ENCODE measurements around the gene CNTROB. TPM values are rescaled to one million over a fixed set of nuclear protein-coding genes. Genes with fewer than 3 reads are reported as not detected.

Gene CNTROB
- total and polyA plus RNA-seq, 2 of the 4 experiments (the other 2 are of a cell fraction): 12.7 to 26.4 TPM

DNA sequence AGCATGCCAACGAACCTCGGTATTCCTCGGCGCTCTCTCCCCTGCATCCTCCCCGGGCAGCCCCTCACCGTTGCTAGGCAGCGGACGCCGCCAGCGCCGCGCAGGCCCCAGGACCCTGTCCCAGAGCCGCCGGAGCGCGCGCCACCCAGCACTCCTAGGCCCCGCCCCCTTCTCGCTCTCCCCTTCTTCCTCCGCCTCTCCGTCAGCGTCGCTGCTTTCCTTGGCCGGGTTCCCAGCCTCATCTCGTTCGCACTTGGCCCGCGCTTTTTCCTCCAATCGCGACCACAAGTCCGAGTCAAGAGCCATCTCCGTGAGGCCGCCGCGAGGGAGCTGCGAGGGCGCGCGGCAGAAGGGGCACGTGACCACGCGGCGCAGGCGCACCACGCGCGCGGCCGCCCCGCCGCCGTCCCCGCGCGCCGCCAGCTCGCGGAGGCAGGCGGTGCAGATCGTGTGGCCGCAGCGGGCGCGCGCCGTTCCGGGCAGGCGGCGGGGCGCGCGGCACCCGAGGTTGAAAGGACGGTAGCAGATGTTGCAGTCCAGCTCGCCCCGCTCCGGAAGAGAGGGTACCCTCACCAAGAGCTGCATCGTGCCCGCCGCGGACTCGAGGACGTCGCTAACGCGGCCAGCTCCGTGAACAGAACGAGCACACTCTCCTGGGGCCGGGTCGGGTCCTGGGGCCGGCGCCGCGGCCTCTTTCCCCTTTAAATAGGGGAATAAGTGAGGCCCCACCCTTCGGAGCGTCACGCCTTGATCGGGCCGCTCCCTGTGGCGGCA lies 16.2 kb upstream of the CNTROB start, which contains the start of gene RNF227 (continued):
- peak; percentile 20; the same call in 1 of the 2 replicates for TF ChIP-seq MXI1 (IDR thresholded peaks at IDR 0.05; ENCODE audit: borderline replicate concordance, low read depth, low read length)
- no peak for TF ChIP-seq CEBPB (IDR thresholded peaks at IDR 0.05; ENCODE audit: low read depth, low read length)
- no peak for TF ChIP-seq MAFK (IDR thresholded peaks at IDR 0.05; ENCODE audit: low read depth, low read length)

DNA sequence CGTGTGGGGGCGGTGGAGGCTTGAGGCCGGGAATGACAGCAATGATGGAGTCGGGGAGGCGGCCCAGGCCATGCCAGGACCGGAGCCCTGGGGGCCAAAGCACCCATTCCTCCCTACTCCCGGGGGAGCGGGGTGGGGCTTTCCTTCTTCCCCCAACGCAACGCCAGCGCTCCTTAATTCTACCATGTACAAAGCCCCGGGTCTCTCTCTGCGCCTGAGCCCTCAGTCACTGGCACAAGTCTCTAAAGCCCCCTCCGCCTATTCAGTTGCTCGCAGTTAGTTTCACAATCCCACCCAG lies 15.7 kb upstream of the CNTROB start:
- H3K36me3 ChIP-seq (ENCODE audit: control insufficient read depth, insufficient read depth, low read length): peaks cover 11% of the 10 kb centered on the region
- no peak for DNase-seq
- peak overlapping the region; percentile 16; the same call in 1 of the 2 replicates for H3K18ac ChIP-seq (ENCODE audit: low read depth, low read length)
- peak overlapping the region; percentile 49; the same call in 1 of the 2 replicates for H3K23ac ChIP-seq (ENCODE audit: low read depth, low read length)
- H2BK120ac ChIP-seq (ENCODE audit: low read depth, low read length): peak overlapping the region; percentile 28; the same call in 1 of the 2 replicates
- H2BK15ac ChIP-seq (ENCODE audit: low read depth, low read length): no peak overlapping the region; the same call in 2 of the 3 replicates
- H3K56ac ChIP-seq (ENCODE audit: extremely low read depth, insufficient read depth, low read length): no peak overlapping the region
- dilution Hi-C loops (cut with HindIII; ENCODE audit: low sequenced_read_pairs, unreplicated experiment): no loop called here
- ATAC-seq (ENCODE audit: low read depth): no peak
- peak overlapping the region; percentile 78 for H3K4me2 ChIP-seq (ENCODE audit: low read depth, low read length)
- in situ Hi-C loops (cut with MboI; ENCODE audit: low sequenced_read_pairs): loop anchor here (10.0 kb wide), 1 partner anchor 128 kb away; no protein-coding TSS in a partner anchor
- H3K4ac ChIP-seq (ENCODE audit: low read depth, low read length): peak overlapping the region; percentile 70
- H4K8ac ChIP-seq (ENCODE audit: low read depth in 2 of 2, low read length in 2 of 2): peak overlapping the region; percentile 59 to 87
- peak overlapping the region; percentile 90 for H3K27ac ChIP-seq (ENCODE audit: insufficient read depth, low read length)
- peak overlapping the region; percentile 93 for H2AK9ac ChIP-seq (replicated peaks; ENCODE audit: low read depth, low read length, poor library complexity)
- peaks cover 6% of the 10 kb centered on the region for H3K9me1 ChIP-seq (ENCODE audit: insufficient read depth, low read length)
- peak overlapping the region; percentile 75 for H4K91ac ChIP-seq (ENCODE audit: insufficient read depth, low read depth, low read length)
- no peak; the same call in 1 of the 2 replicates for TF ChIP-seq BHLHE40 (IDR thresholded peaks at IDR 0.05; ENCODE audit: low read depth, low read length)
- TF ChIP-seq MXI1 (IDR thresholded peaks at IDR 0.05; ENCODE audit: borderline replicate concordance, low read depth, low read length): no peak
- H3K14ac ChIP-seq (replicated peaks; ENCODE audit: low read depth, low read length): peak overlapping the region; percentile 47; the same call in 1 of the 2 replicates
- H3K4me1 ChIP-seq (ENCODE audit: control insufficient read depth, insufficient read depth, low read length): peaks cover 12% of the 10 kb centered on the region
- intact Hi-C loops (cut with micrococcal nuclease): no loop called here
- CTCF ChIA-PET: interaction anchor here (1.0 to 2.9 kb wide), 5 partner anchors 13 to 125 kb away, joined by 3 to 18 read pairs (median 5); partner anchors contain the start of gene KCNAB3
- H3K27me3 ChIP-seq (ENCODE audit: control insufficient read depth, insufficient read depth, low read length): no peaks in the 10 kb centered on the region
- no TSS peak for BruUV-seq (replicated peaks)
- peak overlapping the region; percentile 94 for H2BK5ac ChIP-seq (ENCODE audit: low read depth, low read length, poor library complexity, severe bottlenecking)
- H3K79me1 ChIP-seq (ENCODE audit: low read depth in 1 of 2, low read length in 2 of 2): 0 out of 4 replicates have a peak, but pooled peaks cover 0 to 3% of the 10 kb centered on the region in 2 experiments
- H2AK5ac ChIP-seq (ENCODE audit: low read depth, low read length): peak overlapping the region; percentile 73
- peak overlapping the region; percentile 61 for H3K4me3 ChIP-seq (ENCODE audit: insufficient read depth, low read depth, low read length)
- no peaks in the 10 kb centered on the region for H3K9me3 ChIP-seq (ENCODE audit: control insufficient read depth, insufficient read depth, low read length)
- H2BK20ac ChIP-seq (ENCODE audit: low read depth, low read length): no peak overlapping the region
- peak overlapping the region; percentile 87 for H4K5ac ChIP-seq (ENCODE audit: low read depth, low read length)
- WGBS, 2 experiments (ENCODE audit: extremely low coverage in 2 of 2, insufficient read length in 1 of 2): 70% methylated on average over 4 of the region's 15 CpGs; no CpG with 5 or more reads in 1 of the 2 experiments
- 0 out of 2 replicates have a peak overlapping the region, but pooled peaks have one; percentile 72 for H3K9ac ChIP-seq (ENCODE audit: low read depth, low read length)
- POLR2A ChIA-PET (ENCODE audit: unreplicated experiment): interaction anchor here (1.1 to 1.6 kb wide), 3 partner anchors 13 to 17 kb away, joined by 4 to 6 read pairs (median 6); partner anchors contain the start of genes CNTROB, KCNAB3 and TRAPPC1
- peak overlapping the region; percentile 91 for H2AFZ ChIP-seq (replicated peaks; ENCODE audit: low read length, poor library complexity)
- H4K20me1 ChIP-seq (ENCODE audit: insufficient read depth, low read length): peaks cover 2% of the 10 kb centered on the region; the same call in 1 of the 2 replicates
